Fibroblast of mammary gland (primary cell): ENCODE data around the gene SHLD1.

Source experiments
- DNase-seq: peaks from one replicate; pipeline ENCODE4 v3.0.0-alpha.2; 2010; ENCODE audit warnings: low read depth
- H3K4me3 ChIP-seq: 2 replicates; pipeline ENCODE4 v1.5.1; 2011; ENCODE audit warnings: low read depth, mild to moderate bottlenecking, low read length, moderate library complexity; ENCODE audit not compliant: control insufficient read depth
- TF ChIP-seq, protein P1 (sequence below): conservative IDR thresholded peaks from 2 replicates; pipeline ENCODE4 v1.5.1; 2011; ENCODE audit warnings: low read depth, low read length, inconsistent platforms; ENCODE audit not compliant: control insufficient read depth, insufficient read depth

SHLD1 gene

DNA sequence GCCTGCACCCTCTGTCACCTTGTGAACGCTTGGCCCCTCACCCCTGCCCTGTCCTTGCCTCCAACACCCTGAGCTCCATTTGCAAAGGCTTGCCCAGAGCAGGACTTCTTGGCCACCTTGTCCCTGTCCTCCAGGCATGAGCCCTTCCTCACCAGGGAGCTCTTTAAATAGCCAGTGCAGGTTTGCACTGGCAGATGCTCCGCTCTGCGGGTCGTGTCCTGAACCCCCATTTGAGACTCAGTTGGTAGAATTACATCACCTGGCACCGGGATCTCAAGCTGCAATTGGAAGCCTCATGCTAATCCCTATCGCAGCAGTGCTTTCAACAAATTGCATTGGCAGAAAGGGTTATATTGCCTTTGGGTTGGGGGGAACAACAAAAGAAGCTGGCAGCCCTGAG lies 114.2 kb downstream of the SHLD1 start:
- no peak overlapping the region for H3K4me3 ChIP-seq
- TF ChIP-seq, protein P1, sequence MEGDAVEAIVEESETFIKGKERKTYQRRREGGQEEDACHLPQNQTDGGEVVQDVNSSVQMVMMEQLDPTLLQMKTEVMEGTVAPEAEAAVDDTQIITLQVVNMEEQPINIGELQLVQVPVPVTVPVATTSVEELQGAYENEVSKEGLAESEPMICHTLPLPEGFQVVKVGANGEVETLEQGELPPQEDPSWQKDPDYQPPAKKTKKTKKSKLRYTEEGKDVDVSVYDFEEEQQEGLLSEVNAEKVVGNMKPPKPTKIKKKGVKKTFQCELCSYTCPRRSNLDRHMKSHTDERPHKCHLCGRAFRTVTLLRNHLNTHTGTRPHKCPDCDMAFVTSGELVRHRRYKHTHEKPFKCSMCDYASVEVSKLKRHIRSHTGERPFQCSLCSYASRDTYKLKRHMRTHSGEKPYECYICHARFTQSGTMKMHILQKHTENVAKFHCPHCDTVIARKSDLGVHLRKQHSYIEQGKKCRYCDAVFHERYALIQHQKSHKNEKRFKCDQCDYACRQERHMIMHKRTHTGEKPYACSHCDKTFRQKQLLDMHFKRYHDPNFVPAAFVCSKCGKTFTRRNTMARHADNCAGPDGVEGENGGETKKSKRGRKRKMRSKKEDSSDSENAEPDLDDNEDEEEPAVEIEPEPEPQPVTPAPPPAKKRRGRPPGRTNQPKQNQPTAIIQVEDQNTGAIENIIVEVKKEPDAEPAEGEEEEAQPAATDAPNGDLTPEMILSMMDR: no peak
- DNase-seq: no peak

DNA sequence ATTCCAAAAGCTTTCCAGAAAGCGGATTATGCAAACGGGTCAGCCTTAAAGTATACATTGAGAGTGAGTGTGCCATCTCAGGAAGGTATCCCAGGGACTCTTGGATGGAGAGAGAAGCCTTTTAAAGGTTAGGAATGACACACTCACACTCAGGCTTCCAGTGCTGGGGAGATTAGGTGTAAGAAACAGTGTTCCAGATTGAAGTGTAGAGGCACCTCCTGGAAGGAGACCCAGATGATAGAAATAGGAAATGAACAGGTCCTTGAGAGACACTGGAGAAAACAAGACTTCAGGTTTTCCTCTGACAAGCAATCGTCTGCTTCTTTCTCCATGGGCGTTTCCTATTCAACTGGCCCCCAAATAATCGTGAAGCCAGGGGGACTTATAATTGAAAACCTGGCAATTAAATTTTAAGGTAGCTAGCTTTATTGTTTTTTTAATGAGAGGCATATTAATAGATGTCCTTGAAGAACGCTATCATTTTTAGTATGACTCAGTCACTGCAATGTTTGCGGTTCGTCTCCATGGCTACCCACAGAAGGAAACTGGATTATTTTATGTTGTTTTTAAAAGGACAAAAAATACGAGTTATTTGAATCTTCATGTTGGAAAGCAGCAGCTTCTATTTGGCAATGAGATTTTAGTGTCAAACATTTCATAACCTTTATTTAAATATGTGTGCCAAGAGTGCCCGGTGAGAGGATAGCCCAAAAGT lies 114.8 kb downstream of the SHLD1 start:
- TF ChIP-seq, protein P1: no peak
- DNase-seq: peak; percentile 73
- H3K4me3 ChIP-seq: no peak overlapping the region

DNA sequence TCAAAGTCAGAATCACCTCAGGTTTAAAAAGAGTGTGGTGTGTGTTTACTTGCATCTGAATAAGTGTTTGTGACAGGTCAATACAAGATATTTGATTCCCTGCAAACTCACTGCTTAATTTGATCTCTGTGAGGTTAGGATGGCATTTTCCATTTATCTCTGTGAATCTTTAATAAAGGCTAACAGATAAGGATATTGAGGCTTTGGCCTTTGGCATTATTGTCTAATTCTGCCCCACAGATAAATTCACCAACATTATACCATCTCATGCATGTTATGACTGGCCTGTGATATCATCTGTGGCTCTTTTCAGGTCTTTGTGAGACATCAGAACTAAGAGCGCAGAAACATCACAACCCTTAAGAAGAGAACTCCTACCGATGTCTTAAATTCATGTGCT lies 115.4 kb downstream of the SHLD1 start:
- H3K4me3 ChIP-seq: no peak overlapping the region
- TF ChIP-seq, protein P1: no peak
- DNase-seq: no peak

DNA sequence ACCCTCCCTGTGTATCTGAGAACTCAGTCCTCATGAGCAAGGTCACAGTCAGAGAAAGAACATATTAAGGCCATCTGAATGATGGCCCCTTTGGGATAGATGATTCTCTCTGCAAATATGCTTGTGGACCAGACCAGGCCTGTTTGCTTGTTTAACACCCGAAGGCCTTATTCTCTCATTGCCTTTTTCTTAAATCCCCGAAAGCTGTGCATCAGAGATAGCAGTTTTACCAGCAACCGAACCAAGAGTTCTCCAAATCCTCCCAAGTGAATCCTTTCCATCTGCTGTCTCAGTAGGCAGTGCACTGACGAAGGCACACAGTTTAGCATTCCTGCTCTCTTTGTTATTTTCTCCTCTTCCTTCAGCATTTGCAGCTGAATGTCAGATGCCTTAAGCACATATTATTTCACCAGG lies 120.4 kb downstream of the SHLD1 start:
- peak; percentile 48 for DNase-seq
- TF ChIP-seq, protein P1: no peak
- H3K4me3 ChIP-seq: no peak overlapping the region

DNA sequence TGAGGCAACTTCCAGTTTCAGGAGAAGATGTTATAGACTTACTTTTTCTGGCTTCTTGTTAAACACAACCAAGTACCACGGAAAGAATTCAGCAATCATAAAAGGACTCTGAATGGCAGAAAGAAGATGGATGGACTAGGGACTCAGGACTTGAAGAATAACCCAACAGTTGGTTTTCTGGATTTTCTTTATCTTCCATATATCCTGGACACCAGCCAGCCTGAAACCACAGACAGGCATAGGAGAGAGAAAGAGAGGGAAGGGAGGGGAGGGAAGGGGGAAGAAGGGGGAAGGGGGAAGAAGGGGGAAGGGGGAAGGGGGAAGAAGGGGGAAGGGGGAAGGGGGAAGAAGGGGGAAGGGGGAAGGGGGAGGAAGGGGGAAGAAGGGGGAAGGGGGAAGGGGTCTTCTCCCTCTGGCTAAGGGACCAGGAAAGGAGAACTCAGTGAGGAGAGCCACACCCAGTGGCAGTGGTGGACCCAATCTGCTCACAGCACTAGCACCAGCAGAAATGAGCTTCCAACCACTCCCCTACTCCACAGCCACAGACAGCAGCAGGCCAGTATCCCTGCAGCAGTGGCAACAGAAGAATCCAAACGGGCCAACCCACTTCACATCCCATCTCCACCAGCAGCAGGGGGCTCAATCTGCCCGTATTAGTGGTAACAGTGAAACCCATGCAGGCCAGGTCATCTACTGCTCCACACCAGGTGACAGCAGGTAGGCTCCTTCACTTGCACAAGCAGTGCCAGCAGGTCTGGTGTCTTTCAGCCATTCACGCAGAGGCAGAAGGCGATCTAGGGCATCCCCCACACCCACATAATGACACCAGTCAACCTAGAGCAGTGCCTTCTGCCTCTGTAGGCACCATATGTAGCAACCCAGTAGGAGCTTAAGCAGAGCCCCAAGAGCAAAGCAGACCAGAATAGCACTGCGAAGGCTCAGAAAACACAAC lies 121.5 kb downstream of the SHLD1 start:
- TF ChIP-seq, protein P1: no peak
- DNase-seq: no peak
- no peak overlapping the region for H3K4me3 ChIP-seq

DNA sequence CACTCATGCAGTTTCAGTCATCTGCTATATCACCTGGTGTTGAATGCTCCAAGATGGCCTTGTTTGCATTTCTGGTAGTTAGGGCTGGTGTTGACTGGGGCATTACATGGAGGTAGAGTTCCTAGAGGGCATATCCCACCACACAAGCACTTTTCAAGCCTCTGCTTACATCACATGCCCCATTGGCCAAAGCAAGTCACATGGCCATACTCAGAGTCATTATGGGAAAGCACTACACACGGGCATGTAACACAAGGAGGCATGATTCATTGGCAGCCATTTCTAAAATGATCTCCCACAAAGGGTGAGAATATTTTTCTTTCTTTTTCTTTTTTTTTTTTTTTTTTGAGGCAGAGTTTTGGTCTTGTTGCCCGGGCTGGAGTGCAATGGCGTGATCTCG lies 126.9 kb downstream of the SHLD1 start:
- TF ChIP-seq, protein P1: no peak

More for the DNA sequence above, 126.9 kb downstream of the SHLD1 start:
- DNase-seq: no peak
- H3K4me3 ChIP-seq: no peak overlapping the region
